Keratinocyte (primary cell): Measurements from ENCODE around the gene CDH6. TPM values are rescaled to one million over a fixed set of nuclear protein-coding genes. Genes with fewer than 3 reads are reported as not detected.

Experiments used
- DNase-seq: peaks from one replicate; pipeline ENCODE4 v3.0.0-alpha.2; 2011; ENCODE audit warnings: low read depth, missing footprints, low spot score
- FAIRE-seq: peaks from 2 replicates; lab custom pipeline; 2011; peaks lifted over from hg19 to GRCh38; lab: Jason Lieb, UNC
- H2AFZ ChIP-seq: 2 replicates; pipeline ENCODE4 v1.6.0; 2012; ENCODE audit warnings: low read length, control low read depth, inconsistent platforms; ENCODE audit not compliant: control insufficient read depth
- H3K27ac ChIP-seq: 2 replicates; pipeline ENCODE4 v1.5.1; 2011; ENCODE audit warnings: low read length; ENCODE audit not compliant: control insufficient read depth, insufficient read depth
- H3K27me3 ChIP-seq: 3 replicates; pipeline ENCODE4 v1.6.0; 2011; ENCODE audit warnings: low read length; ENCODE audit not compliant: control insufficient read depth, insufficient read depth; ENCODE audit errors: extremely low read depth
- H3K36me3 ChIP-seq, 2 experiments: 2 replicates in 1 of 2; 3 replicates in 1 of 2; pipeline ENCODE4 v1.5.1; 2011; ENCODE audit warnings: low read length in 2 of 2, mild to moderate bottlenecking in 1 of 2; ENCODE audit not compliant: control insufficient read depth in 2 of 2, insufficient read depth in 2 of 2; ENCODE audit errors: extremely low read depth in 1 of 2
- H3K4me1 ChIP-seq: 3 replicates; pipeline ENCODE4 v1.5.1; 2011; ENCODE audit warnings: low read length; ENCODE audit not compliant: control insufficient read depth, insufficient read depth; ENCODE audit errors: extremely low read depth
- H3K4me2 ChIP-seq: 3 replicates; pipeline ENCODE4 v1.6.0; 2011; ENCODE audit warnings: low read depth, low read length; ENCODE audit not compliant: control insufficient read depth, insufficient read depth; ENCODE audit errors: extremely low read depth
- H3K4me3 ChIP-seq, 3 experiments: fragments of 200-600 bp in 1 of 3; sonication (generic) in 1 of 3; 2 replicates in 2 of 3; 3 replicates in 1 of 3; pipeline ENCODE4 v1.5.1; 2011 to 2016; ENCODE audit warnings: low read length in 3 of 3, mild to moderate bottlenecking in 3 of 3, control low read depth in 2 of 3, inconsistent platforms in 1 of 3, low read depth in 1 of 3, mixed read lengths in 1 of 3, mixed run types in 1 of 3, moderate library complexity in 1 of 3; ENCODE audit not compliant: control insufficient read depth in 2 of 3, insufficient read depth in 2 of 3; ENCODE audit errors: extremely low read depth in 1 of 3
- H3K79me2 ChIP-seq: 2 replicates; pipeline ENCODE4 v1.6.0; 2012; ENCODE audit warnings: low read length; ENCODE audit not compliant: control insufficient read depth, insufficient read depth
- H3K9ac ChIP-seq: 3 replicates; pipeline ENCODE4 v1.6.0; 2011; ENCODE audit warnings: low read length; ENCODE audit not compliant: control insufficient read depth, insufficient read depth; ENCODE audit errors: extremely low read depth
- H3K9me1 ChIP-seq: 3 replicates; pipeline ENCODE4 v1.6.0; 2011; ENCODE audit warnings: low read length; ENCODE audit not compliant: control insufficient read depth, insufficient read depth; ENCODE audit errors: extremely low read depth
- H3K9me3 ChIP-seq: 2 replicates; pipeline ENCODE4 v1.5.1; 2012; ENCODE audit warnings: low read depth, low read length; ENCODE audit not compliant: control insufficient read depth
- H4K20me1 ChIP-seq: 3 replicates; pipeline ENCODE4 v1.6.0; 2011; ENCODE audit warnings: low read length; ENCODE audit not compliant: control insufficient read depth, insufficient read depth; ENCODE audit errors: extremely low read depth
- CTCF ChIP-seq, 3 experiments: IDR thresholded peaks in 1 of 3; conservative IDR thresholded peaks in 1 of 3; optimal IDR thresholded peaks in 1 of 3; 2 replicates in 2 of 3; 3 replicates in 1 of 3; pipeline versions ENCODE3 to v1.5.1; 2011; ENCODE audit warnings: low read length in 3 of 3, mild to moderate bottlenecking in 3 of 3, moderate library complexity in 2 of 3, control low read depth in 1 of 3, inconsistent platforms in 1 of 3; ENCODE audit not compliant: insufficient read depth in 2 of 3; ENCODE audit errors: extremely low read depth in 1 of 3
- EZH2 ChIP-seq: IDR thresholded peaks from one replicate; pipeline ENCODE4 v1.6.1; 2012; ENCODE audit warnings: inconsistent platforms, mild to moderate bottlenecking, low read length, moderate library complexity
- dilution Hi-C: fragments of 300-500 bp; cut with MboI; formaldehyde crosslinking; loops from one replicate; pipeline ENCODE4 v1.7.0; 2020; ENCODE audit warnings: low sequenced_read_pairs; ENCODE audit not compliant: extremely low pct_ligation_motif_present
- polyA plus RNA-seq, 5 experiments: library from polyadenylated mRNA; depleted of rRNA in 3 of 5; stranded (reverse) in 3 of 5; stranded (forward) in 1 of 5; unstranded in 1 of 5; fragments of >200 nt; gene quantifications; 1 replicate in 1 of 5; 2 replicates in 3 of 5; 3 replicates in 1 of 5; pipeline versions ENCODE4 v1.2.1 to v1.2.3, GENCODE V29; 2011 to 2012; ENCODE audit warnings: missing spikeins in 2 of 5, low read depth in 1 of 5, low replicate concordance in 1 of 5

CDH6 gene
- polyA plus RNA-seq, 1 donor (not counting 4 experiments of a cell fraction or from before 2014, with no cell fraction given) = not detected

GRCh38 chr5:31194892-31195555 is 1.5 kb downstream of the CDH6 start:
- FAIRE-seq (no peak), DNase-seq (no peak)
- H3K4me1 ChIP-seq = no peaks in the 10 kb centered on the region
- H3K4me3 ChIP-seq = peak overlapping the region in 1 of 3 experiments; percentile 6
- no peak overlapping the region for H3K9ac ChIP-seq
- H3K9me3 ChIP-seq = no peaks in the 10 kb centered on the region
- H4K20me1 ChIP-seq = no peaks in the 10 kb centered on the region
- TF ChIP-seq CTCF (optimal IDR thresholded peaks at IDR 0.05 in 1 of 3, IDR thresholded peaks at IDR 0.05 in 1 of 3, conservative IDR thresholded peaks at IDR 0.05 in 1 of 3; ENCODE audit: extremely low read depth in 1 of 3, insufficient read depth in 2 of 3, low read length in 3 of 3) (no peak), EZH2 (no peak)
- peaks cover 31% of the 10 kb centered on the region for H3K27me3 ChIP-seq
- H3K36me3 ChIP-seq = no peaks in the 10 kb centered on the region
- H3K4me2 ChIP-seq = peak overlapping the region; percentile 25
- H3K9me1 ChIP-seq = no peaks in the 10 kb centered on the region
- dilution Hi-C loops = no loop called here
- no peak overlapping the region for H3K27ac ChIP-seq
- no peak overlapping the region for H2AFZ ChIP-seq
- H3K79me2 ChIP-seq = no peaks in the 10 kb centered on the region

- no peak overlapping the region for H2AFZ ChIP-seq
- no peaks in the 10 kb centered on the region for H3K4me1 ChIP-seq
- no peak overlapping the region for H3K9ac ChIP-seq
- dilution Hi-C loops = no loop called here
- no peaks in the 10 kb centered on the region for H3K9me3 ChIP-seq
- no peak overlapping the region for H3K27ac ChIP-seq
- FAIRE-seq = no peak
- TF ChIP-seq CTCF (optimal IDR thresholded peaks at IDR 0.05 in 1 of 3, IDR thresholded peaks at IDR 0.05 in 1 of 3, conservative IDR thresholded peaks at IDR 0.05 in 1 of 3; ENCODE audit: extremely low read depth in 1 of 3, insufficient read depth in 2 of 3, low read length in 3 of 3) (no peak), EZH2 (no peak)
- DNase-seq = no peak
- no peaks in the 10 kb centered on the region for H3K9me1 ChIP-seq
- H3K4me3 ChIP-seq = no peak overlapping the region
- no peaks in the 10 kb centered on the region for H4K20me1 ChIP-seq
- peaks cover 31% of the 10 kb centered on the region for H3K27me3 ChIP-seq
- H3K79me2 ChIP-seq = no peaks in the 10 kb centered on the region
- no peaks in the 10 kb centered on the region for H3K36me3 ChIP-seq
- H3K4me2 ChIP-seq = no peak overlapping the region
Observed at GRCh38 chr5:31196309-31196708, 2.8 kb downstream of the CDH6 start.
